Stimulated activated CD4-positive, alpha-beta T cell treated with anti-CD3 and anti-CD28 coated beads, TNF-alpha, amount 100 ng/mL, for 1 hour (primary cell): ENCODE results near the gene TACR2.

Experiments
- DNase-seq, 3 donors: peaks; one replicate each; pipeline ENCODE4 v3.0.0-alpha.2; 2020; ENCODE audit warnings: low read depth in 3 of 3, low spot score in 1 of 3

TACR2 gene

DNA sequence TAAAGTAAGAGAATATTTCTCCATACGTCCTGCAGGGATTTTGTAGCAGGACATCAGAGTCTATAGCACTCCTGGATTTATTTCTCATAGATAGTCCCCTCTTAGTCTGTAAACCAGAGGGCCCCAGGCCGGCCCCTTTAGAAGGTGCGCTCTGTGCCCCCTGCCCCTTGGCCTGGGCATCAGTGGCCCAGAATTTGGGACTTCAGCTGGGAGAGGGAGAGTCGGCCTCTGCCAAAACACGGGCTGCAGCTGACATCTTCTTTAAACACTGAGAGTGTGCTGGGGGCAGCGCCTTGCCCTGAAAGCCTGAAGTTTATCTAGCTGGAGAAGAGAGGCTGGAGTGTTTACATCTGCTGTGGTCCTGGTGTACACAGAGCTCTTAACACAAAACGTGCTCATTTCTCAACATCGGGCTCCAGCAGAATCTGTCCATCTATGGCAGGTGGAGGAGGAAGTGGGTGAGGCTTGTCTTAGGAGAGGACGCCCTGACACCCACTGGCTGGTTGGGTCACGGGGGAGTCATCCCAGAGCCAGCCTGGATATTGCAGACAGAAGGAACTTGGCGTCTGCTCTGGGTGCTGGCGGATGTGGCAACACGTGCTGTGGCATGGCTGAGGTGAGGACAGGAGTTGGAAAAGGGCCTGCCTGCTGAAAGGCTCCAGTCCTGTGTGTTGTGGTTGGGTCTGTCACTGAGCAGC lies 5.0 kb upstream of the TACR2 start:
- no peak for DNase-seq

DNA sequence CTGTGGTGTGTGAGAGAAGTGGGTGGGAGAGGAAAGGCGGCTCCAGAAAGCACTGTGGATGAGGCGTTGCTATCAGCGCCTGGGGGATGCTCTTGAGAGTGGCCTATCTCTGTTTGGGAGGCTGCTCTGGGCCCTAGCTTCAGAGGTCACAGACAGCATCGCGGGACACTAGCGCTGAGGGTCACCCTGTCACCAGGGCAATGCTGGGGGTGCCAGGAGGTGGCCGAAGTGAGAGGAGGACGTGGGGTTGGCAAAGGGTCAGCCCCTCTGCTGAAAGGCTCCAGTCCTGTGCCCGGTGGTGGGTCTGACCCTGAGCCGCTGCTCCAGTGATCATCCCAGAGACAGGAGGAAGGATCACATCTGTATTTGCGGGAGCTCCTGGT lies 3.0 kb upstream of the TACR2 start:
- DNase-seq = no peak

GRCh38 chr10:69419096-69419743 lies 2.5 kb upstream of the TACR2 start:
- no peak for DNase-seq

- no peak for DNase-seq
Observed at GRCh38 chr10:69418052-69418752, 1.5 kb upstream of the TACR2 start.

- DNase-seq = no peak
Observed at GRCh38 chr10:69417542-69417941, 824 bp upstream of the TACR2 start.

DNA sequence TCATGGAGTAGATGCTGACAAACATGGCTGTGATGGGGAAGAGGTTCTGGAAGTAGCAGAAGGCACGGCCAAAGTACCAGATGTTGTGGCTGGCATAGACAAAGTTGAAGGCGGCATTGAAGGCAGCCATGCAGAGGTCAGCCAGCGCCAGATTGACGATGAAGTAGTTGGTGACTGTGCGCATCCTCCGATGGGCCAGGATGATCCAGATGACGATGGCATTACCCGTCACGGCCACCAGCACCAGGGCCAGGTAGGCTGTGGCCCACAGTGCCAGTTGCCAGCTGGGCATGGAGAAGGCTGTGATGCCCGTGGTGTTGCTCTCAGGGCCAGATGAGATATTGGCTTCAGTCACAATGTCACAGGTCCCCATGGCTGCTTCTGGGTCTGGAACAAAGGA lies 767 bp downstream of the TACR2 start:
- no peak for DNase-seq

DNA sequence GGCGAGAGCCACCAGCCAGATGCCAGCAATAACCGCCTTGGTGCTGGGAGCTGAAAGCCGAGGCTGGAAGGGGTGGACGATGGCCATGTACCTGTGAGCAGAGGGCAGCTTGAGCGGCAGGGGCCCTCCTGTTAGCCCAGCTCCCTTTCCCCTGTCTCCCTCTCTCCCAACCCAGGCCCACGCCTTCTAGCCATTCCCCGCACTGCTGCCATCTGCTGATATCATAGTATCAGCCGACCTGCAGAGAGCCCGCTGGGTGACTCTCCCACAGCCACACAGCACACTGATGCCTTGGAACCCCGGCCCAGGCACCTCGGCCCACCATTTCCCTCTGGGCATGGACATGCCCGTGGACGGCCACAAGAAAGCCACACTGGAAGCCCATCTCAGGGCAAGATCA lies 1.7 kb downstream of the TACR2 start:
- no peak for DNase-seq

DNA sequence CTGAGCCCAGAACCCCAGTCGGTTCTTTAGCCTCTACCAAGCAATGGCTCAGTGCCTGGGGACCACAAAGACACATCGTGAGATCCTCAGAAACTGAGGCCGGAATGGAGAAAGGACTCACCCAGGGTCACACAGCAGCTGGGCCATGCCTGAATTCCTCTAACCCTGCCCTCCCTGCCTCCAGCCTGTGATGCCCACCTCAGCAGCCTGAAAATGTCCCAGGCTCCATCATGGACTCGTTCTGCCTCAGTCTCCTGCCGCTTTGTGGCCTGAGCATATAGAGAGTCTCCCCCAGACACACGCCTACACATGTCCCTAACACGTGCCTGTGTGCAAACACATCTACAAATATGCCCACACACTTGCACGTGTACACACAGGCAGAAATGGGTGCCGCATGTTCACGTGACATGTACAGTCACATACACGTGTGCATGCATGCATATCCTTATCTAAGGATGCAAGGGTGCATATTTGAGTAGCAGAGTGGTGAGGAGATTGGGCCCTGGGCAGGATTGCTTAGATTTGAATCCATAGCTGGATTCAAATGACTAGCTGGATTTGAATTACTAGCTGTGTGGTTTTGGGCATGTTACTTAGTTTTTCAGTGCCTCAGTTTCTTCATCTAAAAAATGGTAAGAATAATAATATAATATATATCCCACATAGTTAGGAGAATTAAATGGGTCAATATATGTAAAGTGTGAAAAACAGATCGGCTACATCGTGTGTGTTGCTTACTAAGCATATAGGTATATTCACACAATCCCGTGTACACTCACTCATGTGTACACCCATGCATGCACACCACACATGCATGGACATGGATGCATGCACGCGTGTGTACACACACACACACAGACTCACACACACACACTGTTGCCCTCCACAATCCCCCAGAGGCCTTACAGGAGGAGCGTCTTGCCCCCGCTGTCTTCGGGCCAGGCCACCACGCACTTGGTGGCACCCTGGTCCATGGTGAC lies 2.4 kb downstream of the TACR2 start:
- DNase-seq = no peak

DNA sequence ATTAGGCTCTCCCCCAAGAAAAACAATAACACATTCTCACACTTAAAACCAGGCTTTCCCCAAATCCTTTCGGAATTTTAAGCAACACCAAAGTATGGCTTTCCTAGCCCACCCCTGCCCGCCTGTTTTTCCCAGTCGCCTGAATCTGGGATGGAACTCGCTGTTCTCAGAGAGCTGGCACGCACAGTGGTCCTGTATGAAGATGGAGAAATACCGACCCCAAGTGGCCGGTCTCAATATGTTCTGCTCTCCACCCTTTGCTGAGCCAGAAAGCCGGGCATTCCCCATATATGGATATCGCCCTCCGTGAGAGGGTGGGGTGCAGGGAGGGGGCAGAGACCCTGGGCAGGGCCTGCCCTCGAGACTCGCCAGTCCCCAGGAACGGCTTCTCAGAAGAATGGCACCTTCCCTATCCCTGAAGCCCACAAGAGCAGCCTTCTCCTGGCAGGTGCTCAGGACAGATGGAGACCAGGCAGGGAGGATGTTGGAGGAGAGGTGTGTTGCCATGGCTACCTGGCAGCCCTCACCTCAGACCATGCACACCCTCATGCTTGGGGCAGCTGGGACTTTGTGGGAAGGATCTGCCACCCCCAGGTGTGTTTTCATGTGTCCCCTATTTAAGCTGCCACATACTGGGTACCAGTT lies 3.4 kb downstream of the TACR2 start:
- no peak for DNase-seq

DNA sequence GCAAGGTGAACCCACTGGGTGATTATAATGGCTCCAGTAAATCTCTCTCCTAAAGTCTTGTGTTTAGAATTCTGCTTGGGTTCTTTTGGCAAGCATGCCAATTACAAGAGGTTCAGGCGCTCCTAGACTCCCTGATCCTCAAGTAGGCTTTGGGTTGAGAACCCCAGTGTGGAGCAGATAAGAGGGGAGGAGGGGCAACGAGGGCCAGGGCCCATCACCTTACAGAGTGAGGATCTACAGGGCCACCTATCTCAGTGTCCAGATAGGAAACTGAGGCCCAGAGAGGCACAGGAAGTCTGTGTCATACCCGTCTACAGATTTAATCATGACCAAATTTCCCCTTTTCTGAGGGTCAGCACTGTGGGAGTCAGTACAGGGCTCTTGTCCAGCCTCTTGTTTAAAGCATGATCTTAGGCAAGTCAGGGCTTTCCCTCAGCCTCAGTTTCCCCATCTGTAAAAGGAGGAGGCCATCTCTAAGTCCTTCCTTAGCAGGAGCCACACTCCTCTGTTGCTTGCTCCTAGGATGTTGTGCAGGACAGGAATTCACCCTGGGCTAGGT lies 4.4 kb downstream of the TACR2 start:
- no peak for DNase-seq

DNA sequence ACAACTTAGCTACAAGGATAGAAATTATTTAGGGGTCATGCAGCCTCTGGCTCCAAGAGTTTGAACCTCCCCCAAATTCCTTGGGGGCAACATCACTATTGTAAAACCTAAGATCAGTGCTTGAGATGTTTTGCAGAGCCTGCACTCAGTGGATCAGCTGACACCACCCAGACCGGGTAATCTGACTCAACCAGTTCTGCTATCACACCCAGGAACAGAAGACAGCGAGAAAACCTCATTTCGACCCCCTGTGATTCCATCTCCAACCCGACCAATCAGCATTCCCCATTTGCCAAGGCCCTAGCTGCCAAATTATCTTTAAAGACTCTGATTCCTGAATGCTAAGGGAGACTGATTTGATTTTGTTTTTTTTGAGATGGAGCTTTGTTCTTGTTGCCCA lies 5.2 kb downstream of the TACR2 start:
- DNase-seq = no peak

DNA sequence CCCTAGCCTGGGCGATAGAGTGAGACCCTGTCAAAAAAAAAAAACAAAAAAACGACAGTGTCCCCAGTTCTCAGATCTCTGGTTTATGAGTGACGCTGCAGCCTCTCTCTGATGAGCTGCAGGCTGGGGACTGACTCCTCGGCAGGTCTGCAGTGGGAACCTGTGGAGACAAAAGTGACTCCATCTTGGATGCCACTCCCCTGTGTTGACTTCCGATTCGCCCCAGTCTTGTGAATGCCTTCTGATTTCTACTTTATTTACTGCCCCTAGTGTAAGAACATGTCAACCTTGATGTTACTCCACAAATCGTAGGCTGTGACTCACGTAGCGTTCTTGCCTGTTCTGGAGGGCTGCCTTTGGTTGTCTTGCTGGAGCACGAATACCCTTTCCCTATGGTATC lies 6.2 kb downstream of the TACR2 start:
- DNase-seq = no peak

DNA sequence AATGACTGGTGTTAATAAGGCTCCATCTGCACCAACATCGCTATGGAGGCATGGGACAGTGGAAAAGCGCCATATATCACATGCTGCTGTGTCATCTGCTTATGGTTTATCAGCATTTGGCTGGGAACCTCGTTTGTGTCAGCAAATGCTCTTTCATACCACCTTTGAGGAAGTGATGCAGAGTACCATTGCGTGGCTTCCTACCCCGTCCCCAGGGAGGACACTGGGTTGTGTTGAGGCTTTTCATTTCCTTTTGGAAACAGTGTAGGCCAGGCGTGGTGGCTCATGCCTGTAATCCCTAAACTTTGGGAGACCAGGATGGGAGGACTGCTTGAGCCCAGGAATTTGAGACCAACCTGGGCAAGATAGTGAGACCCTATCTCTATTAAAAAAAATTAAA lies 6.8 kb downstream of the TACR2 start:
- no peak for DNase-seq

GRCh38 chr10:69409176-69409495 lies 7.6 kb downstream of the TACR2 start:
- DNase-seq = no peak

- peak; percentile 74 to 81 (median 81) for DNase-seq
Observed at GRCh38 chr10:69408318-69409175, 8.2 kb downstream of the TACR2 start.

DNA sequence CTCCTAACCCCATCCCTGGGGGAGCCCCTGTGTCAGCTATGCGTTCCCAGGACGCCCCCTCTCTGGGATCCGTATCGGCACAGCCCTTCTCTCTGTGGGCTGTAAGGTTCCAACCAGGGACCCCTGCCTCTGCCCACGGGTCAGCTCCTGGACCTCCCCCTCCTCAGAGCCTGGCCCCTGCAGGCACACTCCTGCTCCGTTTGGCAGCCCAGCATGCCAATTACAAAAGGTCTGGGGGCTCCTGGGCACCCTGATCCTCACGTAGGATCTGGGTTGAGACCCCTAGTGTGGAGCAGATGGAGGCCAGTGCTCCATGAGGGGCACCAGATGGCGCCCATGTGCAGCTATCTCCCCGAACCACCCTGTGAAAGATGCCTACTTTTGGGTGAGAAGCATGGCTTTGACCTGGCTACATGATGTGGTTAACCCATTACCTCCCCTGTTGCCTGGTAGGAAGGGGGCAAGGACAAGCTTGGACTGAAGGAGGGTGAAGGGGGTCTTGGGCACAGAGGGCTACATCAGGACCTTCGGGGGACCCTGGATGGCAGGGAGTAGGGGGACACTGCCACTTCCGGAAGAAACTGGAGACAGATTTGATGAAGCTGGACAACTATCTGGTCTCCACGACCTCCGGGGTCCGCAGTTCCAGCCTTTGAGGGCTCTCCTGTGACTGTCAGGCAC lies 9.0 kb downstream of the TACR2 start:
- DNase-seq = no peak

DNA sequence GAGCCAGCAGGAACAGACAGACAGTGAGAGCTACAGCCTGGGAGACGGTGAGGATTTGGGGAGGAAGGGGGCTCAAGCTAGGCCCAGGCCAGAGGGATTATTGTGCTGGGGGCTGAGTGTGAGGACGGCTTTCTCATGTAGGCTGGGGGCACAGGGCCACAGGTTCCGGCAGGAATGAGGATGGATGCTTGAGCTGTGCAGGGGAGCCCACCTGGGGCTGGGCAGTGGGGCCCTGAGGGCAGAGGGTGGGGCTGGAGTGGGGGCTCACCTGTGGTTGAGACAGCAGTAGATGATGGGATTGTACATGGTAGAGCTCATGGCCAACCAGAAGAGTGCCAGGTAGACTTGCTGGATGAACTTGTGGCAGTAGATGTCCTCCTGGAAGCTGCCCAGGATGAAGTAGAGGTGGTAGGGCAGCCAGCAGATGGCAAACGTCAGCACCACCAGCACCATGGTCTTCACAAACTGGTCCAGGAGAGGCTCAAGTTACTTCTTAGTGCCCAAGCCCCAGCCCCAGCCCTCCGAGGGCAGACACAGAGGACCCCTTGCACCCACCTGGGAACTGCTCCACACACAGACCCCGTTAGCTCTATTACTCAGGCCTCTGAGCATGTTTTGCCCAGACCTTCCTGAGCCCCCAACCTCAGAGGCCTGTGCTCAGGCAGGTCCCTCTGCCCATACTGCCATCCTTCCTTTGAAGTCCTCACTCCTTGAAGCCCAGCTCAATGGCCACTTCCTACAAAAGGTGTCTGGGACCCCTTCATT lies 9.7 kb downstream of the TACR2 start:
- DNase-seq = no peak

DNA sequence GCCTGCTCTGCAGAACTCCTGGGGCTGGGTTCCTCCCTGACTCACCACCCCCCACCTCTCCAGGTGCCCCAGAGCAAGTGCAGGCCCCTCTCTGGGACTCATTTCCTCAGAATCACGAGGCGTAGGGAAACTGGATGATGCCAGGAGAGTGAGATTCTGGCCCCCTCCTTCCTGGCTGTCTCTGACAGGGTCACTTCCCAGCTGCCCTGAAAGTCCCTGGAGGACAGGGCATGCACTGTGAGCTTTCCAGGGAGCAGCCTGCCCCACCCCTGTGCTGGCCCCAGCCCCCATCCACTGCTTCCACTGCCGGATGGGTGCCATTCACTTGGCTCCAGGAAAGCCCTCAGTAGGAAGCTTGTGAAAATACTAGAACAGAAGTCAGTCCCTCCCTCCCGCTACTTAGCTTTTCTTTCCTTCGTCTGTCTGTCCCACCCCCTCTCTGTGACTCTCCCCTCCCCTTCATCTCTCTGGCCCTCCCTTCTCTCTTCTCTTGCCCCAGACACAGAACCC lies 10.4 kb downstream of the TACR2 start:
- DNase-seq = no peak
